OCI-M2 (cell line): ENCODE data around the gene DNAJA2.

ENCODE experiments used
- DNase-seq: peaks from one replicate; lab custom pipeline; 2025; ENCODE audit not compliant: unreplicated experiment; lab: John Stamatoyannopoulos, UW

The DNAJA2 gene

GRCh38 chr16:46929378-46930332 lies 43.8 kb downstream of the DNAJA2 start:
- no peak for DNase-seq

GRCh38 chr16:46928811-46929210 lies 44.7 kb downstream of the DNAJA2 start:
- DNase-seq, result no peak

GRCh38 chr16:46927273-46927672 lies 46.2 kb downstream of the DNAJA2 start:
- no peak for DNase-seq

- DNase-seq, result no peak
These were observed 46.8 kb downstream of the DNAJA2 start for GRCh38 chr16:46926470-46927225.

- no peak for DNase-seq
These were observed 49.1 kb downstream of the DNAJA2 start for GRCh38 chr16:46924402-46924801.

GRCh38 chr16:46923513-46924295 lies 49.8 kb downstream of the DNAJA2 start:
- no peak for DNase-seq

GRCh38 chr16:46922239-46922638 lies 51.2 kb downstream of the DNAJA2 start:
- no peak for DNase-seq

- no peak for DNase-seq
These were observed 52.9 kb downstream of the DNAJA2 start for GRCh38 chr16:46920402-46921068.

- no peak for DNase-seq
These were observed 54.3 kb downstream of the DNAJA2 start for GRCh38 chr16:46918905-46919792.

- DNase-seq, result no peak
These were observed 55.1 kb downstream of the DNAJA2 start for GRCh38 chr16:46918400-46918799.

GRCh38 chr16:46916980-46917379 lies 56.5 kb downstream of the DNAJA2 start:
- DNase-seq, result no peak

GRCh38 chr16:46915483-46916025 lies 57.9 kb downstream of the DNAJA2 start:
- DNase-seq, result no peak

GRCh38 chr16:46914556-46915201 lies 58.8 kb downstream of the DNAJA2 start:
- no peak for DNase-seq

GRCh38 chr16:46911650-46912049 lies 61.8 kb downstream of the DNAJA2 start:
- DNase-seq, result no peak

- DNase-seq, result no peak
These were observed 62.4 kb downstream of the DNAJA2 start for GRCh38 chr16:46911038-46911437.

GRCh38 chr16:46908540-46909372 lies 64.7 kb downstream of the DNAJA2 start:
- DNase-seq, result no peak

GRCh38 chr16:46907061-46907774 lies 66.3 kb downstream of the DNAJA2 start:
- DNase-seq, result no peak
